Stimulated activated CD8-positive, alpha-beta memory T cell treated with anti-CD3 and anti-CD28 coated beads, Interleukin-7, amount 100 ng/mL, for 1 hour (primary cell): ENCODE data around the gene TTC19.
"Not testable (repeated sequence)": the region's sequence is repeated elsewhere in the genome, so short reads cannot be mapped to it uniquely, and the experiment has no call there.

Experiments
- DNase-seq, 2 donors: peaks; one replicate each; pipeline ENCODE4 v3.0.0-alpha.2; 2020; ENCODE audit warnings: low read depth in 2 of 2

The TTC19 gene

DNA sequence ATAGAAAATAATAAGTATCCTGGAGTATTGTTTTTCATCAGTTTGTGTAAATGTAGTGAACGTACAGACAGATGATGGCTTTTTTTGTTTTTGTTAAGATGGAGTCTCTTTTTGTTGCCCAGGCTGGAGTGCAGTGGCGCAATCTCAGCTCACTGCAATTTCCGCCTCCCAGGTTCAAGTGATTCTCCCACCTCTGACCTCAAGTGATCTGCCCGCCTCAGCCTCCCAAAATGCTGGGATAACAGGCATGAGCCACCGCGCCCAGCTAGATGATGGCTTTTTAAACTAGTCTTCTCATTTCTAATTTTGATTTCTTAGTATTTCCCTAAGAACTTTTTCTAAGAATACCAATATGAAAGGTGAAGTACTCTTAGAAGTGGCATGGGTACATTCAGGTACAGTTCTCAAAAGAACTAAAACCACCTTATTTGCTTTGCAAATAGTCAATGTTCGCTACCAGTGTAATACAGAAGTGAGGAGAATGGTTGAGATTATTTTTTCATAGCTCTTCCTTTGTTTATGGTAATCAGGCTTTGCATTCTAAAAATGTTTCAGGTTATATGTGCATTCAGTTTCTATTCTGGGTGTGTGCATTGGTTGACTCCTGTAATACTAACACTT is 34.2 kb downstream of the TTC19 start:
- no peak for DNase-seq

DNA sequence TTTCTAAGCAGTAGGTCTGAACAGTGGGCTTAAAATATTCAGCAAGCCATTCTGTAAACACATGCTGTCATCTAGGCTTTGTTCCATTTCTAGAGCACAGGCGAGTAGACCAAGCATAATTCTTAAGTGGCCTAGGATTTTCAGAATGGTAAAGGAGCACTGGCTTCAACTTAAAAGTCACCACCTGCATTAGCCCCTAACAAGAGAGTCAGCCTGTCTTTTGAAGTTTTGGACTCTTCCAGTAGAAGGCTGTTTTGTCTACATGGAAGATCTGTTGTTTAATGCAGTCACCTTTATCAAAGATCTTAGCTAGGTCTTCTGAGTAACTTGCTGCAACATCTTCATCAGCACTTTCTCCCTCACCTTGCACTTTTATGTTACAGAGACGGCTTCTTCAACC is 36.6 kb downstream of the TTC19 start:
- no peak for DNase-seq

GRCh38 chr17:16037636-16038035 is 38.0 kb downstream of the TTC19 start:
- DNase-seq: no peak

- DNase-seq: no peak
Measured at GRCh38 chr17:16040710-16041251, 41.2 kb downstream of the TTC19 start.

DNA sequence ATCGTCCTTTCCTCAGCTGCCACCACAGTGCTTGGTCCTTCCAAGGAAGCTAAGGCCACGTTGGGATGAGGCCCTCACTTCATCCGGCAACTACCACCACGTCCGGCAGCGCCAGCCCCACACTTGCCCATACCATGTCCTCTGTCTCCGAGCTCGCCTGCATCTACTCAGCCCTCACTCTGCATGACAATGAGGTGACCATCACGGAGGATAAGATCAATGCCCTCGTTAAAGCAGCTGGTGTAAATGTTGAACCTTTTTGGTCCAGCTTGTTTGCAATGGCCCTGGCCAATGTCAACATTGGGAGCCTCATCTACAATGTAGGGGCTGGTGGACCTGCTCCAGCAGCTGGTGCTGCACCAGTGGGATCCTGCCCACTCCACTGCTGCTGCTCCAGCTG is 44.9 kb downstream of the TTC19 start:
- no peak for DNase-seq

DNA sequence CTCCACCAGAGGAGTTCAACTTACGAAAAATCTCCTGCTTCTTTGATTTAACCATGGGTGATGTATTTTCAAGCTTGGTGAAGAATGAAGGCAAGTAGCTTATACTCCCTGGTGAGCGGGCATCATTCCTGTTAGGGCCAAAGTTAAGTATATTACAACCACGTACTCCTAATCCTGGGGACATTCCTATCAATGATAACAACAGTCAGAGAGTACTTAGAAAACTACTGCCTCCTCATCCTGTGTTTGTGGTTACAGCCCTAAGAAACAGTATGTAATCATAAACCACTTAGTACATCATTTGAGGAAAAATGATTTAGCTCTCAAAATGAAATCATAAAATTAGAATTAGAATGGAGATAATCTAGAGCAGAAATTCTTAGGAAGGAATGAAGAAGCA is 47.3 kb downstream of the TTC19 start:
- DNase-seq: no peak

- DNase-seq: no peak
Measured at GRCh38 chr17:16048811-16049449, 49.3 kb downstream of the TTC19 start.

- DNase-seq: no peak
Measured at GRCh38 chr17:16050844-16051243, 51.2 kb downstream of the TTC19 start.

DNA sequence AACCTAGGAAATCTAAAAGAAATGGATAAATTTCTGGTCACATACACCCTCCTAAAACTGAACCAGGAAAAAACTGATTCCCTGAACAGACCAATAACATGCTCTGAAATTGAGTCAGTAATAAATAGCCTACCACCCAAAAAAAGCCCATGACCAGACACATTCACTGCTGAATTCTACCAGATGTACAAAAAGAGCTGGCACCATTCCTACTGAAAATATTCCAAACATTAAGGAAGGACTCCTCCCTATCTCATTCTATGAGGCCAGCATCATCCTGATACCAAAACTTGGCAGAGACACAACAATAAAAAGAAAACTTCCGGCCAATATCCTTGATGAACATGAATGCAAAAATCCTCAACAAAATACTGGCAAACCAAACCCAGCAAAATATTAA is 52.9 kb downstream of the TTC19 start:
- DNase-seq: no peak

DNA sequence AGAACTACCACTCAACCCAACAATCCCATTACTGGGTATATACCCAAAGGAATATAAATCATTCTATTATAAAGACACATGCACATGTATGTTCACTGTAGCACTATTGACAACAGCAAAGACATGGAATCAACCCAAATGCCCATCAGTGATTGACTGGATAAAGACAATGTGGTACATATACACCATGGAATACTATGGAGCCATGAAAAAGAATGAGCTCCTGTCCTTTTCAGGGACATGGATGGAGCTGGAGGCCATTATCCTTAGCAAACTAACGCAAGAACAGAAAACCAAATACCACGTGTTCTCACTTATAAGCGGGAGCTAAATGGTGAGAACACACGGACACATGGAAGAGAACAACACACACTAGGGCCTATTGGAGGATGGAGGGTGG is 55.5 kb downstream of the TTC19 start:
- DNase-seq: not testable (repeated sequence)

DNA sequence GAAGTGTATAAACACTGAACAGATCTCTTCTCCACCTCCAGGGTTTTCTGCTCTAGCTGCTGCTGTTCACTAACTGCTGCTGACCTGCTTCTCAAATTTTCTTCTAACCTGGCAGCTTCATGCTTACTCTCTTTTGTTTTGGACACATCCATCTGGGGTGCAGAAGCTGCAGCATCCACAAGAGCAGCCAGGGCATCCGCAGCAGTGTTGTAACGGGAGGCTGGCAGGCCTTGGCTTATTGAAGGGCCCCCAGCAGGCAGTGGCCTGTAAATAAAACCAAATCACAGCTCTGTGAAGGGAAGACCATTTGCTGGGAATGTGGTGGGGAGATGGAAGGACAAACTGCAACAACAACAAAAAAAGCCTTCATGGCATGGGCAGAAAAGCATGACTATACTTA is 62.0 kb downstream of the TTC19 start:
- no peak for DNase-seq

DNA sequence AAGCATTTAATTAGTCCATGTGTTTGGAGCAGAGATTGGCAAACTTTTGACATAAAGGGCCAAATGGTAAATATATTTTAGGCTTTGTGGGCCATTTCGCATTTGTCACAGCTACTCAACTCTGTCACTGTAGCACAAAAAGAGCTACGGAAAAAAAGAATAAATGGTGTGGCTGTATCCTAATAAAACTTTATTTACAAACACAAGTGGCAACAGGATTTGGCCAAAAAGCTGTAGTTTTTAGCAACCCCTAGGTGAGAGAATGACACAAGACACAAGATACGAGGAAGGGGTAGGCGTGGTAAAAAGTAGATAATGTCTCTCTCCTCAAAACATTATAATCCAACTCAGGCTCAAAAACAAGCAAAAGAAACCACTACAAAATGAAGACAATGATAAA is 66.5 kb downstream of the TTC19 start:
- DNase-seq: no peak

- no peak for DNase-seq
Measured at GRCh38 chr17:16068323-16068722, 68.7 kb downstream of the TTC19 start.

DNA sequence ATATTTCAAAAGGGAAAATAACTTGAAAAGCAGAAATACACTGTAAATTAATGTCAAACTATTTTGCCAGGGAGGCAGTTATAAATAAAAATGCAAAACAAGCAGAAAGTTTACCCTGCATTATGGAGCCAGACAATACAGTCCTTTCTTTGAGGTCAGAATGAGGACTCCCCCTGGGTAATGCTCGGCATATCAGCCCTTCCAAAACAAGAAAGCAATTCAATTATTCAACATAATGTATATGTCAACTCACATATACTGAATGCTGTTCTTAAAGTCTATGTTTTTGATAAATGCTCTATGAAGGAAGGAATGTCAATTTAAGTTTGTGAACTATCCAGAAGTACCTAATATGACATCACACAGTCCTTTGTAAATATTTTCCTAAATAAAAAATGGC is 72.4 kb downstream of the TTC19 start:
- DNase-seq: no peak

DNA sequence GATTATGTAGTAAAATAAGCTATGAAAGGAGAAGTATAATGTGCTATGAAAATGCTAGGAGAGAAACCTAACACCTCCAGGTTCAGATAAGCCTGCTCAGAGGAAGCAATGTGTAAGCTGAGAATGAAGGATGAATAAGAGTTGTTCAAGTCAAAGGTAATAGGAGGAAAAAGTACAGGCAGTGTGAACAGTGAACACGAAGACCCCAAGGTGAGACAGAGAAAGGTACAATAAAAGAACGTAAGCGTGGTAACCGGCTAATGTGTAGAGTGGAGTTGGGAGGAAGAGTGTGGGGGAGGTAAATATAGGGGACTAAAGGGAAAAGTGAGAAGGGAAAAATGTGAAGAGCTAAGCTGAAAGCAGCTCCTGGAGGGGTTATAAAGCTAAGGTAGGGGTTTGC is 74.2 kb downstream of the TTC19 start:
- DNase-seq: no peak

DNA sequence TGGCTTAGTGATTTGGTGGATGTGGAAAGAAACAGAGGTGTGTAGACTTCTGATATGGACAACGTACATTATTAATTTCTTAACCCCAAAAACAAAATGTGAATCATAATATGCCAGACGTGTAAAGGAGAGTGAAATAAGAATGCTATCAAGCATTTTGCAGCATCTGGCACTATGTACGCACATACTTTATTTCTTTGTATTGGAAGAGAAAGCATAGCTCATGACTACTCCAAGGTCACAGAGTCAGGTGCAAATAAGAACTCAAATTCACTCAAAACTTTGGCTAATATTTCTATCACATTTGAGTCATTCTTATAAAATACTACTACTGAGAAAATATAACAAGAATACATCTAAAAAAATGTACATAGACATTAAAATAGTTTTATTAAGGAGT is 74.8 kb downstream of the TTC19 start:
- DNase-seq: no peak

GRCh38 chr17:16075949-16076348 is 76.3 kb downstream of the TTC19 start:
- no peak for DNase-seq
